Stomach (tissue), 9 donors: ENCODE results near the gene RAB5IF. TPM values are rescaled to one million over a fixed set of nuclear protein-coding genes. Genes with fewer than 3 reads are reported as not detected.

Experiments used
- DNase-seq, 2 donors: peaks; one replicate each; pipeline versions ENCODE4 v3.0.0 to v3.0.0-alpha.2; 2013 to 2019
- H3K27ac ChIP-seq, 5 donors: fragments of 200-600 bp in 4 of 5; sonication (generic) in 4 of 5; one replicate each; pipeline ENCODE4 v1.5.1; 2013 to 2019; ENCODE audit warnings: mild to moderate bottlenecking in 1 of 5, moderate library complexity in 1 of 5
- H3K27me3 ChIP-seq, 3 donors: fragments of 200-600 bp; sonication (generic); one replicate each; pipeline ENCODE4 v1.5.1; 2017 to 2019; ENCODE audit warnings: mixed run types in 1 of 3
- H3K36me3 ChIP-seq, 4 donors: fragments of 200-600 bp; sonication (generic); 1 replicate in 3 of 4; 2 replicates in 1 of 4; pipeline ENCODE4 v1.5.1; 2016 to 2019
- H3K4me1 ChIP-seq, 4 donors: fragments of 200-600 bp; sonication (generic); one replicate each; pipeline ENCODE4 v1.5.1; 2016 to 2019
- H3K4me3 ChIP-seq, 4 donors: fragments of 200-600 bp; sonication (generic) in 3 of 4; one replicate each; pipeline ENCODE4 v1.5.1; 2016 to 2019; ENCODE audit warnings: mild to moderate bottlenecking in 1 of 4
- H3K9me3 ChIP-seq, 4 donors: fragments of 200-600 bp; sonication (generic); one replicate each; pipeline ENCODE4 v1.5.1; 2016 to 2019
- CTCF ChIP-seq, 7 experiments: fragments of 450-650 bp in 4 of 7; fragments of 200-600 bp in 3 of 7; sonication (generic) in 3 of 7; IDR thresholded peaks; one replicate each; pipeline ENCODE4 v1.5.1; 2016 to 2019; ENCODE audit warnings: antibody characterized with exemption in 7 of 7, control low read depth in 2 of 7, mild to moderate bottlenecking in 1 of 7
- EP300 ChIP-seq: sonication (generic); formaldehyde crosslinking; IDR thresholded peaks from one replicate; pipeline ENCODE4 v1.6.1; 2017; ENCODE audit warnings: antibody characterized with exemption
- POLR2A ChIP-seq, 4 donors: fragments of 450-650 bp; IDR thresholded peaks; one replicate each; pipeline ENCODE4 v1.6.1; 2016; ENCODE audit warnings: antibody characterized with exemption in 4 of 4, control low read depth in 2 of 4, mild to moderate bottlenecking in 1 of 4, moderate library complexity in 1 of 4
- POLR2AphosphoS5 ChIP-seq, 3 donors: sonication (generic); formaldehyde crosslinking; IDR thresholded peaks; one replicate each; pipeline ENCODE4 v1.6.1; 2016; ENCODE audit warnings: antibody characterized with exemption in 3 of 3
- WGBS, 5 donors: extraction: QIAGEN DNeasy Blood & Tissue Kit in 3 of 5; methylation state at CpG; one replicate each; pipeline versions ENCODE4 v1.1.5 to v1.1.7; 2013 to 2018; 5-methylcytosine and 5-hydroxymethylcytosine counted together
- intact Hi-C: fragments of 100-400 bp; cut with DNase I; formaldehyde crosslinking; loops from one replicate; pipeline ENCODE4 v1.15.1; 2023; ENCODE audit warnings: low total_unique reads
- polyA plus RNA-seq, 3 donors: library from polyadenylated mRNA; stranded (reverse); fragments of 200-250 nt; gene quantifications; one replicate each; pipeline ENCODE4 v1.2.3, GENCODE V29; 2013
- total RNA-seq, 5 donors: library from RNA; depleted of rRNA; stranded (reverse); fragments of >200 nt; gene quantifications; one replicate each; pipeline versions ENCODE4 v1.1.0 to v1.2.3, GENCODE V29; 2014 to 2016
- donor health status: healthy with polysubstance abuse.
- donor health status: Bipolar disorder and iron deficiency.
- donor health status: healthy.

RAB5IF gene
- total and polyA plus RNA-seq, 8 donors, result 35.0 to 136 (median 90.5) TPM

- TF ChIP-seq POLR2A (IDR thresholded peaks at IDR 0.05), result no peak
- TF ChIP-seq CTCF (IDR thresholded peaks at IDR 0.05), result no peak
- no peak for TF ChIP-seq POLR2AphosphoS5 (IDR thresholded peaks at IDR 0.05)
- no peak for TF ChIP-seq EP300
- no peak overlapping the region for H3K4me3 ChIP-seq
- peaks cover 0 to 11% (median 2%) of the 10 kb centered on the region in 4 donors for H3K9me3 ChIP-seq
- no peaks in the 10 kb centered on the region for H3K27me3 ChIP-seq
- intact Hi-C loops, result no loop called here
- H3K4me1 ChIP-seq, result no peaks in the 10 kb centered on the region
- WGBS, 5 donors, result 90 to 97% (median 93%) methylated on average over 3 of the region's 3 CpGs
- no peak for DNase-seq
- H3K27ac ChIP-seq, result no peak overlapping the region
- H3K36me3 ChIP-seq, result no peaks in the 10 kb centered on the region
Measured at GRCh38 chr20:36565520-36565919, 40.1 kb upstream of the RAB5IF start.

DNA sequence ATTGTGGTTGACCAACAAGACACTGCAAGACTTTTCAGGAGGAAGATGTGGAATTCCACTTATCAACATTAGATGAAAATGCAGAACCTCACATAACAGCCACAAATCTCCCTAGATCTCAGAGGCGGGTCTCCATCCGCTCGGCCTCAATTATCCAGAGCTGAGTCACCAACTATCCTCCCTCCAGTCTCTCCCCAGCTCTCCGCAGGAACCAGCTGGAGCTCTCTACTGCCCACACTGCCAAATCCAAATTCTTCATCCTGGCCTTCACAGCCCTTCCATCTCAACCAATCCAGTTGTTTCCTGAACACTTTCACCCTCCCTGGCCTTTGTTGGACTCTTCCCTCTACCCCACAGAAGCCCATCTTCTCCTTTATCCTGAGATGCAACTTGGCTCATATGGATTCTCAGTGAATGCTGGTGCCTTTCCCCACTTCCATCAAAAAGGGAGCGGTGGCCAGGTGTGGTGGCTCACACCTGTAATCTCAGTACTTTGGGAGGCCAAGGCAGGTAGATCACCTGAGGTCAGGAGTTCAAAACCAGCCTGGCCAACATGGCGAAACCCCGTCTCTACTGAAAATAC is 35.6 kb upstream of the RAB5IF start:
- intact Hi-C loops, result no loop called here
- TF ChIP-seq EP300 (no peak), CTCF (IDR thresholded peaks at IDR 0.05) (no peak), POLR2AphosphoS5 (IDR thresholded peaks at IDR 0.05) (no peak), POLR2A (IDR thresholded peaks at IDR 0.05) (no peak)
- H3K27ac ChIP-seq, result no peak overlapping the region
- no peaks in the 10 kb centered on the region for H3K36me3 ChIP-seq
- WGBS, 5 donors, result 63 to 83% (median 79%) methylated on average over 7 of the region's 7 CpGs
- no peak overlapping the region for H3K4me3 ChIP-seq
- peaks cover 0 to 10% (median 2%) of the 10 kb centered on the region in 4 donors for H3K9me3 ChIP-seq
- no peaks in the 10 kb centered on the region for H3K27me3 ChIP-seq
- no peak for DNase-seq
- peaks cover 5 to 21% (median 15%) of the 10 kb centered on the region in 4 donors for H3K4me1 ChIP-seq

GRCh38 chr20:36571564-36572504 is 33.7 kb upstream of the RAB5IF start:
- intact Hi-C loops, result no loop called here
- Histone ChIP-seq H3K27me3 (no peaks in the 10 kb centered on the region), H3K36me3 (no peaks in the 10 kb centered on the region), H3K4me3 (no peak overlapping the region), H3K27ac (peak overlapping the region; percentile 87 to 97 (median 94)), H3K4me1 (peaks cover 15 to 34% (median 31%) of the 10 kb centered on the region in 4 donors), H3K9me3 (no peaks in the 10 kb centered on the region)
- TF ChIP-seq POLR2A (IDR thresholded peaks at IDR 0.05) (no peak), EP300 (no peak), CTCF (IDR thresholded peaks at IDR 0.05) (no peak), POLR2AphosphoS5 (IDR thresholded peaks at IDR 0.05) (no peak)
- DNase-seq, result peak in 1 of 2 donors; percentile 78
- 50 to 62% (median 60%) methylated on average over 17 of the region's 17 CpGs for WGBS, 5 donors

DNA sequence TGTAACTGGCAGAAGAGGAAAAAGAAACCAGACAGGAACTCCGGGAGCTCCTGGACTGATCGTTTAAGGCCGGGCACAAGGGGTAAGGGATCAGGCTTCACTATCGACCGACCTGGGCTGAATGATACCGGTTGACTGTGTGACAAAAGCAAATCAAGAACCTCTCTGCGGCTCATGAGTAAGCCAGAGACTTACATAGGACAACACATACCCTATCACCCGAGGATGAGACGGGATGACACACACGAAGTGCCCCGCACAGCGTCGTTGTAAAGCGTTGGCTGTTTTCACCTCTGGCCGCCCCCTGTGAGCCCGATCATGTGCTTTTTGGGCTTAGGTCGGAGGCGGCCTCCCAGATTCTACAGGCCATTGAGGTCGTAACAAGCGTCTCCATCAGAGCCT is 32.9 kb upstream of the RAB5IF start:
- Histone ChIP-seq H3K27ac (peak overlapping the region; percentile 87 to 97 (median 94)), H3K9me3 (no peaks in the 10 kb centered on the region), H3K4me1 (peaks cover 15 to 34% (median 31%) of the 10 kb centered on the region in 4 donors), H3K27me3 (no peaks in the 10 kb centered on the region), H3K36me3 (no peaks in the 10 kb centered on the region), H3K4me3 (peak overlapping the region; percentile 74 to 89 (median 82))
- DNase-seq, result peak; percentile 36 to 71
- WGBS, 5 donors, result 9 to 16% (median 12%) methylated on average over 8 to 20 of the region's 20 CpGs
- intact Hi-C loops, result no loop called here
- TF ChIP-seq CTCF (IDR thresholded peaks at IDR 0.05) (no peak), POLR2A (IDR thresholded peaks at IDR 0.05) (no peak), EP300 (no peak), POLR2AphosphoS5 (IDR thresholded peaks at IDR 0.05) (no peak)
